Mucosa of rectum (tissue), 2 donors: Measurements from ENCODE around the gene FOXK1.

Experiments used
- H3K27ac ChIP-seq, 2 donors: one replicate each; pipeline ENCODE4 v1.7.0; 2013; ENCODE audit warnings: inconsistent platforms in 2 of 2, low read depth in 2 of 2, low read length in 2 of 2
- H3K27me3 ChIP-seq, 2 donors: one replicate each; pipeline ENCODE4 v1.7.0; 2013; ENCODE audit warnings: low read length in 2 of 2; ENCODE audit not compliant: control insufficient read depth in 2 of 2, insufficient read depth in 2 of 2
- H3K36me3 ChIP-seq, 2 donors: one replicate each; pipeline ENCODE4 v1.7.0; 2013; ENCODE audit warnings: low read length in 2 of 2; ENCODE audit not compliant: control insufficient read depth in 2 of 2, insufficient read depth in 2 of 2
- H3K4me1 ChIP-seq, 2 donors: one replicate each; pipeline ENCODE4 v1.7.0; 2013; ENCODE audit warnings: low read length in 2 of 2, mild to moderate bottlenecking in 1 of 2; ENCODE audit not compliant: control insufficient read depth in 2 of 2, insufficient read depth in 2 of 2
- H3K4me3 ChIP-seq, 2 donors: one replicate each; pipeline ENCODE4 v1.7.0; 2013; ENCODE audit warnings: low read length in 2 of 2
- H3K9ac ChIP-seq, 2 donors: one replicate each; pipeline ENCODE4 v1.7.0; 2013; ENCODE audit warnings: low read length in 2 of 2, low read depth in 1 of 2, mild to moderate bottlenecking in 1 of 2
- H3K9me3 ChIP-seq, 2 donors: one replicate each; pipeline ENCODE4 v1.7.0; 2013; ENCODE audit warnings: low read length in 2 of 2; ENCODE audit not compliant: control insufficient read depth in 2 of 2
- donor health status: healthy.
- donor health status: Normal muscosa, but diverticular disease.

The FOXK1 gene

DNA sequence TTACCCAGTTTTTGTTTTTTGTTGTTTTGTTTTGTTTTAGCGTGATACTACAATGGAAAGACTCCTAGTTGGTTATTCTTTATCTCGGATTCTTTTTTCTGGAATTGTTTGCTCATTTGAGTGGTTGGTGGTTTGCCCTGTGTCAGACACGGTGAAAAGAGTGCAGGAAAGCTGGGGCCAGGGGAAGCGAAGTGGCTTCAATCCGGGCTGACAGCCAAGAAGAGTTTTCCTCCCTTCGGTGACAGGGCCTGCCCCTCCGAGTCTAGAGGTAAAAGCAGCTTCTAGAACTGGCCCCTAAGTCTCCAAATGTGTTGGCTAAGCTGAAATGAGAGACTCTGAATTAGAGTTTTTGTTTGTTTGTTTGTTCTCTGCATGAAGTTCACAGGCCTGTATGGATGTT, 87.7 kb downstream of the FOXK1 start:
- H3K27me3 ChIP-seq: no peaks in the 10 kb centered on the region
- peaks cover 5 to 8% of the 10 kb centered on the region in 2 donors for H3K36me3 ChIP-seq
- H3K9ac ChIP-seq: no peak overlapping the region
- no peaks in the 10 kb centered on the region for H3K9me3 ChIP-seq
- no peak overlapping the region for H3K4me3 ChIP-seq
- H3K27ac ChIP-seq: no peak overlapping the region
- H3K4me1 ChIP-seq: peaks cover 0 to 7% of the 10 kb centered on the region in 2 donors

DNA sequence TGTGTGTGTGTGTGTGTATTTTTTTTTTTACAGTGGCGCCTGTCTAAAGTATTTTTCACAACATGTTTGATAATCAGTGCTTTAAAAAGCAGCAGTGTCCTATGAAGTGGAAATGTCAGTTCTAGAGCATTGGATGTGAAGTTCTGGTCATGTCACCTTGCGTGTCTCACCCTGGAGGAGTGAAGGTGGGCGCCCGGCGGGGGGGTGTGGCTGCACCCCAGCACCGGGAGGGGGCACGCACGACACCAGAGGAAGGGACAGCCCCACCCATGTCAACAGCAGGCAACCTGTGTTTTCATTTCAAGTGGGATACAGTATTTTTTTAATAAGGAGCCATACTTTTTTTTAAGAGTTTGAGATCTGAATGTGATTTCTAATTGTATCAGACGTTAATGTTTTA, 88.8 kb downstream of the FOXK1 start:
- H3K9me3 ChIP-seq: no peaks in the 10 kb centered on the region
- no peak overlapping the region for H3K4me3 ChIP-seq
- no peak overlapping the region for H3K9ac ChIP-seq
- no peak overlapping the region for H3K27ac ChIP-seq
- H3K27me3 ChIP-seq: no peaks in the 10 kb centered on the region
- peaks cover 0 to 8% of the 10 kb centered on the region in 2 donors for H3K4me1 ChIP-seq
- H3K36me3 ChIP-seq: peaks cover 3 to 5% of the 10 kb centered on the region in 2 donors

DNA sequence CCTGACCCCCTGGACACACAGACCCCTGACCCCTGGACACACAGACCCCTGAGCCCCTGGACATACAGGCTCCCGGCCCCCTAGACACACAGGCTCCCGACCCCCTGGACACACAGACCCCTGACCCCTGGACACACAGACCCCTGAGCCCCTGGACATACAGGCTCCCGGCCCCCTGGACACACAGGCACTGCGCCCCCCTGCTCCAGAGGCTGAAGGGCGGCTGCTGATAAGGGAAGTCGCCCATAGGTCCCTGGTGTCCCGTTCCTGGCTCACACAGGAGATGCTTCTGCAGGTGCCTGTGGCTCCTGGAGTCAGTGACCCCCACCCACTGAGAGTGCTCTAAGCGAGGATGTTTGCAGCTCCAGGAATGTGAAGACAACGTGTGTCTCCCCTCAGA, 89.6 kb downstream of the FOXK1 start:
- no peaks in the 10 kb centered on the region for H3K27me3 ChIP-seq
- no peak overlapping the region for H3K27ac ChIP-seq
- H3K9ac ChIP-seq: no peak overlapping the region
- H3K4me1 ChIP-seq: peaks cover 6 to 13% of the 10 kb centered on the region in 2 donors
- no peaks in the 10 kb centered on the region for H3K9me3 ChIP-seq
- H3K4me3 ChIP-seq: no peak overlapping the region
- peaks cover 3% of the 10 kb centered on the region in 2 donors for H3K36me3 ChIP-seq

DNA sequence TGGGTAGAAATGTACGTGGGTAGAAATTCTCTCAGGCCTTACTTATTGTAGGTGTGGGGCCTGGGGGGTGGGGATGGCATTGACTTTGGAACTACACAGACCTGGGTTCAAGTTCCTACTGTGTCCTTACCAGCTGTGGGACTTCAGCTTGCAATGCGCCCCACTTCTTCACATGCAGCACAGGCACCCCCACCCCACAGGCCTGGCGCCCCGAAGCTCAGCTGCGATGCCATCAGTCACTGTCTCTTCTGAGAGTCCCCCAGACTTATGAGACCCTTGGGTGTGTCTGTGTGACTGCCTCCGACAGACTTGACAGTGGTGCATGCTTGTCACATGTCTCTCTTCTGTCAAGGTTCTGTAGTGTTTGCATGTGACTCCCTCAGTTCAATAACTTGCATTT, 90.2 kb downstream of the FOXK1 start:
- H3K9ac ChIP-seq: no peak overlapping the region
- H3K27me3 ChIP-seq: no peaks in the 10 kb centered on the region
- no peaks in the 10 kb centered on the region for H3K9me3 ChIP-seq
- H3K27ac ChIP-seq: no peak overlapping the region
- peaks cover 8 to 16% of the 10 kb centered on the region in 2 donors for H3K4me1 ChIP-seq
- peaks cover 0 to 3% of the 10 kb centered on the region in 2 donors for H3K36me3 ChIP-seq
- no peak overlapping the region for H3K4me3 ChIP-seq

DNA sequence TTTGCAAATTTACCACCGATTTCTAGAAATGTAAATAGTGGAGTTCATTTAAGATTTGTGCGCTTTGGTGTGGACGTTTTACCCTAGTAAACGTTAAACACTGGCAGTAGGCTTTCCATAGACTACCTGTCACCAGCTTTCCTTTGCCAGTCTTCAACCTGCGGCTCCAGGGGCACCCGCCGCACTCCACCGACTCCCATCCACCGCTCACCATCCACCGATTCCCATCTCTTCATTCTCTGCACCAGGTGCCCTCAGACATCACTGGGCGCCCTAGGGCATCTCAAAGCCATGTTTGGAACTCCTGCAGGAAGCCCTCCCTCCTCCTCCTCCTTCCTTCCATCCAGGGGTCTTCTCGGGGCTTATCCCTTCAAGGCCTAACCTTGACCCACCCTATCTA, 91.9 kb downstream of the FOXK1 start:
- no peaks in the 10 kb centered on the region for H3K9me3 ChIP-seq
- no peak overlapping the region for H3K9ac ChIP-seq
- no peak overlapping the region for H3K27ac ChIP-seq
- no peaks in the 10 kb centered on the region for H3K27me3 ChIP-seq
- H3K4me1 ChIP-seq: peaks cover 8 to 16% of the 10 kb centered on the region in 2 donors
- peak overlapping the region; percentile 97 to 98 for H3K4me3 ChIP-seq
- H3K36me3 ChIP-seq: peaks cover 0 to 4% of the 10 kb centered on the region in 2 donors

DNA sequence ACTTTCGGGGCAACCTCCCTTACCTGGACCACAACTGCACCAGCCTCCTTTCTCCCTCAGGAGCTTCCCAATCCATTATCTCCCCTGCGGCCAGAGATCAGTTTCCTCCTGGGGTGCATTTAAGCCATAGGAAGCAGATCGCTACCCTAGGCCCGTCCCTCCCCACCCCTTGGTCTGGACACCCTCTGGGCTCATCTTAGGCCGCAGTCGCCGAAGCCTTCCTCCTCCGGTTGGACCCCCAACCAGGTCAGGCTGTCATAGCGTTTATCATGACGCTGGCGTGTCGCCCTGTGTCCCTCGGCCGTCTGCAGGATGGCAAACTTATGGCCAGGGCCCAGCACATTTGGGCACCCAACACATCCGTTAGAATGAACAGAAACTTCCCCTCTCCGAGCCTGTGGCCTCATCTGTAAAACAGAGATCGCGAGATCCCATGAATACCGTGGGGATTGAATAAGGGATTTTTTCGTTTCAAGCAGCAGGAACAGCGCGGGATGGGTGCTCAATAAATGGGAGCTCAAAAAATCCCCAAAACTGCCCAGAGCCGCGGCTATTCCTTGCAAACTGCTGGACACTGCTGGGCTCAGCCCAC, 92.7 kb downstream of the FOXK1 start:
- Histone ChIP-seq H3K9ac (peak overlapping the region; percentile 93 to 95), H3K4me1 (peaks cover 8 to 16% of the 10 kb centered on the region in 2 donors), H3K36me3 (peaks cover 0 to 4% of the 10 kb centered on the region in 2 donors), H3K9me3 (no peaks in the 10 kb centered on the region), H3K27me3 (no peaks in the 10 kb centered on the region), H3K27ac (peak overlapping the region; percentile 92 to 95), H3K4me3 (peak overlapping the region; percentile 97 to 98)

DNA sequence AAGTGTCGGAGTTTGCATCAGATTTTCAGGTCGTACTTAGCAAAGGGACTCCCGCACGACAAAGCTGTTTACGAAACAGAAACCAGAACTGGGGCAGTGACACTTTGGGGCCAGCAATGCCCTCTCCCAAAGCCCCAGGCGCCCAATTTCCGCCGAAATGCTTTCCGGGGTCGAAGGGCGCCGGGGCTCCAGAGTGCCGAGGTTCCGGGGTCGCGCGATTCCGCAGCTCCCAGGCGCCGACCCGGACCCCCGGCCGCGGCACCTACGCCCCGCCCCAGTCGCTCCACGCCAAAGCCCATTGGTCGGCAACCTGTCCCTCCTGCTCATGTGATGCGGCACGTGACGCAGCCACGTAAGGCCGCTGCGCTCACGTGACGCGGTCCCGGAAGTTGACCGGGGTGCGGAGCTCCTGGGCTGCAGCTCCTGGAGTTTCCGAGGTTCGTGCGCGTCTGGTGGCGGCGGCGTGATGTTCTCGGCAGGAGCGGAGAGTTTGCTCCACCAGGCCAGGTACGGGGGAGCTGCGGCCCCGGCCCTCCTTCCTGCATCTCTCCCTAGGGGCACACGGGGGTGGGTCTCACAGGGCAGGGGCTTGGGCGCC, 93.3 kb downstream of the FOXK1 start, which contains the start of gene AP5Z1:
Gene AP5Z1 (plus strand): TSS at position 374 of the 598 bp plus-strand sequence. CDS start 93 bp downstream, at position 467.
- Histone ChIP-seq H3K36me3 (peaks cover 0 to 4% of the 10 kb centered on the region in 2 donors), H3K4me1 (peaks cover 8 to 16% of the 10 kb centered on the region in 2 donors), H3K9me3 (no peaks in the 10 kb centered on the region), H3K4me3 (peak within 1 kb of the TSS; percentile 97 to 98), H3K27me3 (no peaks in the 10 kb centered on the region), H3K9ac (peak within 1 kb of the TSS; percentile 93 to 95), H3K27ac (peak within 1 kb of the TSS; percentile 92 to 95)

DNA sequence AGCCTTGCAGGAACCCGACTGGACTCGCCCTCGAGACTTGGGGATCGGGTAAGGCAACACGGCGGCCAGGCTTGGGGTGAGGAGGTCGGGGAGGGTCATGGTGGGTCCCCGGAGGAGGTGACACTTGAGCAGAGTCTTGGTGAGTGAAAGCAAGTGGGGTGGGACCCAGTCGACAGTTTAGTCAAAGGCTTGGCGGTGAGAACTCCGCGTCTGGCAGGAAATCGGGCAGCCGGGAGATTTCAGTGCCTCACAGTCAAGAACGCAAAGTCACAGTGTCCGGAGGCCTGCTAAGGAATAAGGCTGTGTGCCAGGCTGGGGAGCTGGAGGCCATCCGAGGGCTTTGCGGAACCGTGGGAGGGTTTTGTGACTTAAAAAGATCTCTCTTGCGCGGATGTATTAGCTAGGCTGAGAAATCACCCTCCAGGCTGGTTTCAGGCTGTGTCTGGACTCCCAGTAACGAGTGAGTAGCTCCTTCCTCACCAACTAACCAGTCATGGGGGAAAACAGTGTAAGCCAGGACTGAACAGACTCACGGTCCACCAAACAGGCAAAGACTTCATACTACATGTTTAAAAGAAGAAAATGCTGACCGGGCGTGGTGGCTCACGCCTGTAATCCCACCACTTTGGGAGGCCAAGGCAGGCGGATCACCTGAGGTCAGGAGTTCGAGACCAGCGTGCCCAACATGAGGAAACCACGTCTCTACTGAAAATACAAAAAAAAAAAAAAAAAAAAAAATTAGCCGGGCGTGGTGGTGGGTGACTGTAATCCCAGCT, 93.9 kb downstream of the FOXK1 start:
- H3K4me1 ChIP-seq: peaks cover 8 to 16% of the 10 kb centered on the region in 2 donors

DNA sequence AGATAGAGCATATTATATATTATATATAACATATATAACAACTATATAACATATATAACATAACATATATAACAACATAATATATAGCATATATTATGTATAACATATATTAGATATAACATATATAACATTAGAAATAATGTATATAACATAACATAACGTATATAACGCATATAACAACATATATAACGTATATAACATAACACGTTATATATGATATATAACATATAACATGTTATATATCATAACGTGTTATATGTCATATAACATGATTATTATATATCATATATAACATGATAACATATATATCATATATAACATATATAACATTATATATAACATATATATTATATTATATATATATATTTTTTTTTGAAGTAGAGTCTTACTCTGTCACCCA, 97.0 kb downstream of the FOXK1 start:
- Histone ChIP-seq H3K9me3 (no peaks in the 10 kb centered on the region), H3K27me3 (no peaks in the 10 kb centered on the region), H3K36me3 (peaks cover 26 to 33% of the 10 kb centered on the region in 2 donors), H3K9ac (no peak overlapping the region), H3K27ac (no peak overlapping the region), H3K4me1 (peaks cover 8 to 15% of the 10 kb centered on the region in 2 donors), H3K4me3 (no peak overlapping the region)

More for the DNA sequence above, 93.9 kb downstream of the FOXK1 start:
- Histone ChIP-seq H3K9me3 (no peaks in the 10 kb centered on the region), H3K27ac (peak overlapping the region; percentile 92 to 95), H3K4me3 (peak overlapping the region; percentile 97 to 98), H3K36me3 (peaks cover under 1 to 8% of the 10 kb centered on the region in 2 donors), H3K27me3 (no peaks in the 10 kb centered on the region), H3K9ac (peak overlapping the region; percentile 93 to 95)
